H9 (cell line): ENCODE measurements around the gene PNPLA7. TPM values are rescaled to one million over a fixed set of nuclear protein-coding genes. Genes with fewer than 3 reads are reported as not detected.

Experiments used
- DNase-seq: peaks from one replicate; pipeline ENCODE4 v3.0.0-alpha.2; 2017
- H2AFZ ChIP-seq: one replicate; pipeline ENCODE4 v1.6.1; 2013; ENCODE audit warnings: mild to moderate bottlenecking, low read length, control low read depth, moderate library complexity
- H2AK5ac ChIP-seq: 2 replicates; pipeline ENCODE4 v1.6.1; 2013; ENCODE audit warnings: low read length, control low read depth, mixed read lengths; ENCODE audit not compliant: insufficient read length
- H2BK120ac ChIP-seq: one replicate; pipeline ENCODE4 v1.6.1; 2013; ENCODE audit warnings: low read depth, mild to moderate bottlenecking, low read length, control low read depth, inconsistent platforms; ENCODE audit not compliant: poor library complexity, severe bottlenecking
- H2BK12ac ChIP-seq: 2 replicates; pipeline ENCODE4 v1.6.1; 2013; ENCODE audit warnings: low read length, control low read depth, mixed read lengths, low read depth; ENCODE audit not compliant: insufficient read length
- H2BK15ac ChIP-seq: 2 replicates; pipeline ENCODE4 v1.6.1; 2013; ENCODE audit warnings: low read depth, low read length, control low read depth
- H2BK20ac ChIP-seq: one replicate; pipeline ENCODE4 v1.6.1; 2013; ENCODE audit warnings: low read depth, mild to moderate bottlenecking, low read length, control low read depth, inconsistent platforms; ENCODE audit not compliant: poor library complexity, severe bottlenecking
- H2BK5ac ChIP-seq: 2 replicates; pipeline ENCODE4 v1.6.1; 2013; ENCODE audit warnings: low read length, control low read depth, mixed read lengths; ENCODE audit not compliant: insufficient read length
- H3K14ac ChIP-seq: 2 replicates; pipeline ENCODE4 v1.6.1; 2013; ENCODE audit warnings: low read length, control low read depth; ENCODE audit not compliant: insufficient read depth
- H3K18ac ChIP-seq: 2 replicates; pipeline ENCODE4 v1.6.1; 2013; ENCODE audit warnings: low read depth, mild to moderate bottlenecking, mixed read lengths, low read length, control low read depth; ENCODE audit not compliant: insufficient read length
- H3K23ac ChIP-seq: 2 replicates; pipeline ENCODE4 v1.6.1; 2013; ENCODE audit warnings: low read length, control low read depth, mixed read lengths, low read depth; ENCODE audit not compliant: insufficient read length
- H3K23me2 ChIP-seq: 2 replicates; pipeline ENCODE4 v1.6.1; 2013; ENCODE audit warnings: low read depth, mild to moderate bottlenecking, mixed read lengths, low read length, control low read depth; ENCODE audit not compliant: insufficient read length, poor library complexity, severe bottlenecking
- H3K27ac ChIP-seq: 2 replicates; pipeline ENCODE4 v1.5.1; 2013; ENCODE audit warnings: low read length, control low read depth, mixed read lengths, low read depth; ENCODE audit not compliant: insufficient read length
- H3K27me3 ChIP-seq: 2 replicates; pipeline ENCODE4 v1.6.1; 2013; ENCODE audit warnings: low read length, control low read depth, inconsistent platforms; ENCODE audit not compliant: insufficient read depth
- H3K4ac ChIP-seq: 2 replicates; pipeline ENCODE4 v1.6.1; 2013; ENCODE audit warnings: low read depth, mild to moderate bottlenecking, control low read depth, inconsistent platforms, low read length, moderate library complexity
- H3K4me1 ChIP-seq: 2 replicates; pipeline ENCODE4 v1.6.1; 2013; ENCODE audit warnings: low read length, control low read depth, inconsistent platforms; ENCODE audit not compliant: insufficient read depth
- H3K4me2 ChIP-seq: 2 replicates; pipeline ENCODE4 v1.6.1; 2013; ENCODE audit warnings: low read length, control low read depth, mixed read lengths; ENCODE audit not compliant: insufficient read length, insufficient read depth
- H3K56ac ChIP-seq: 2 replicates; pipeline ENCODE4 v1.6.1; 2013; ENCODE audit warnings: low read depth, mild to moderate bottlenecking, mixed read lengths, low read length, control low read depth; ENCODE audit not compliant: insufficient read length
- H3K79me1 ChIP-seq: 2 replicates; pipeline ENCODE4 v1.6.1; 2013; ENCODE audit warnings: low read depth, mild to moderate bottlenecking, moderate library complexity, low read length, control low read depth, inconsistent platforms; ENCODE audit not compliant: insufficient read depth, poor library complexity, severe bottlenecking
- H3K79me2 ChIP-seq: 2 replicates; pipeline ENCODE4 v1.6.1; 2013; ENCODE audit warnings: low read length, control low read depth, inconsistent platforms; ENCODE audit not compliant: insufficient read depth
- H3K9ac ChIP-seq: 2 replicates; pipeline ENCODE4 v1.6.1; 2013; ENCODE audit warnings: low read length, control low read depth, mixed read lengths; ENCODE audit not compliant: insufficient read length; ENCODE audit errors: extremely low read depth
- H3K9me3 ChIP-seq: one replicate; pipeline ENCODE4 v1.6.1; 2013; ENCODE audit warnings: low read depth, low read length, inconsistent platforms; ENCODE audit not compliant: control insufficient read depth
- H3T11ph ChIP-seq: one replicate; pipeline ENCODE4 v1.6.1; 2013; ENCODE audit warnings: mild to moderate bottlenecking, low read length, control low read depth, inconsistent platforms
- H4K20me1 ChIP-seq: one replicate; pipeline ENCODE4 v1.6.1; 2013; ENCODE audit not compliant: control insufficient read depth, insufficient read length, insufficient read depth
- H4K5ac ChIP-seq: 2 replicates; pipeline ENCODE4 v1.6.1; 2013; ENCODE audit warnings: low read depth, mild to moderate bottlenecking, mixed read lengths, low read length, control low read depth; ENCODE audit not compliant: insufficient read length
- H4K8ac ChIP-seq: replicated peaks from 2 replicates; pipeline ENCODE4 v1.6.1; 2013; ENCODE audit warnings: low read length, control low read depth, mixed read lengths, low read depth; ENCODE audit not compliant: insufficient read length
- H4K91ac ChIP-seq: 2 replicates; pipeline ENCODE4 v1.6.1; 2013; ENCODE audit warnings: low read depth, mild to moderate bottlenecking, moderate library complexity, mixed read lengths, low read length, control low read depth; ENCODE audit not compliant: insufficient read length
- H3K27ac Mint-ChIP-seq, 3 experiments: 2 replicates in 2 of 3; 3 replicates in 1 of 3; pipeline ENCODE4 v1.8.0; 2020 to 2021; ENCODE audit warnings: mixed read lengths in 3 of 3, mild to moderate bottlenecking in 1 of 3, moderate library complexity in 1 of 3
- H3K27me3 Mint-ChIP-seq: 2 replicates; pipeline ENCODE4 v1.8.0; 2021; ENCODE audit warnings: low read depth, mild to moderate bottlenecking, moderate library complexity, mixed read lengths
- H3K36me3 Mint-ChIP-seq, 3 experiments: 2 replicates in 2 of 3; 3 replicates in 1 of 3; pipeline ENCODE4 v1.8.0; 2020 to 2021; ENCODE audit warnings: low read depth in 3 of 3, mixed read lengths in 3 of 3; ENCODE audit not compliant: insufficient read depth in 1 of 3
- H3K4me1 Mint-ChIP-seq, 2 experiments: 2 replicates each; pipeline ENCODE4 v1.8.0; 2020; ENCODE audit warnings: mixed read lengths in 2 of 2
- H3K4me3 Mint-ChIP-seq, 2 experiments: 2 replicates in 1 of 2; 3 replicates in 1 of 2; pipeline ENCODE4 v1.8.0; 2020 to 2021; ENCODE audit warnings: mild to moderate bottlenecking in 2 of 2, mixed read lengths in 2 of 2, moderate library complexity in 1 of 2
- H3K9me3 Mint-ChIP-seq, 2 experiments: 2 replicates in 1 of 2; 3 replicates in 1 of 2; pipeline ENCODE4 v1.8.0; 2020; ENCODE audit warnings: mild to moderate bottlenecking in 2 of 2, mixed read lengths in 2 of 2, moderate library complexity in 1 of 2
- CTCF ChIP-seq: fragments of 200-600 bp; sonication (generic); conservative IDR thresholded peaks from 3 replicates; pipeline ENCODE4 v1.8.0; 2021; ENCODE audit warnings: antibody characterized with exemption, mild to moderate bottlenecking
- WGBS: extraction: QIAGEN DNeasy Blood & Tissue Kit; methylation state at CpG from one replicate; pipeline ENCODE4 v1.1.7; 2013; ENCODE audit warnings: missing lambda C conversion rate, low lambda C conversion rate, mixed read lengths; ENCODE audit not compliant: insufficient read length; ENCODE audit errors: extremely low coverage; 5-methylcytosine and 5-hydroxymethylcytosine counted together
- total RNA-seq: library from RNA; stranded (reverse); gene quantifications from 2 replicates; pipeline ENCODE4 v1.2.1, GENCODE V29; 2021

Gene PNPLA7
- total RNA-seq, 1 experiment from 2014 or later = 1.8 TPM

DNA sequence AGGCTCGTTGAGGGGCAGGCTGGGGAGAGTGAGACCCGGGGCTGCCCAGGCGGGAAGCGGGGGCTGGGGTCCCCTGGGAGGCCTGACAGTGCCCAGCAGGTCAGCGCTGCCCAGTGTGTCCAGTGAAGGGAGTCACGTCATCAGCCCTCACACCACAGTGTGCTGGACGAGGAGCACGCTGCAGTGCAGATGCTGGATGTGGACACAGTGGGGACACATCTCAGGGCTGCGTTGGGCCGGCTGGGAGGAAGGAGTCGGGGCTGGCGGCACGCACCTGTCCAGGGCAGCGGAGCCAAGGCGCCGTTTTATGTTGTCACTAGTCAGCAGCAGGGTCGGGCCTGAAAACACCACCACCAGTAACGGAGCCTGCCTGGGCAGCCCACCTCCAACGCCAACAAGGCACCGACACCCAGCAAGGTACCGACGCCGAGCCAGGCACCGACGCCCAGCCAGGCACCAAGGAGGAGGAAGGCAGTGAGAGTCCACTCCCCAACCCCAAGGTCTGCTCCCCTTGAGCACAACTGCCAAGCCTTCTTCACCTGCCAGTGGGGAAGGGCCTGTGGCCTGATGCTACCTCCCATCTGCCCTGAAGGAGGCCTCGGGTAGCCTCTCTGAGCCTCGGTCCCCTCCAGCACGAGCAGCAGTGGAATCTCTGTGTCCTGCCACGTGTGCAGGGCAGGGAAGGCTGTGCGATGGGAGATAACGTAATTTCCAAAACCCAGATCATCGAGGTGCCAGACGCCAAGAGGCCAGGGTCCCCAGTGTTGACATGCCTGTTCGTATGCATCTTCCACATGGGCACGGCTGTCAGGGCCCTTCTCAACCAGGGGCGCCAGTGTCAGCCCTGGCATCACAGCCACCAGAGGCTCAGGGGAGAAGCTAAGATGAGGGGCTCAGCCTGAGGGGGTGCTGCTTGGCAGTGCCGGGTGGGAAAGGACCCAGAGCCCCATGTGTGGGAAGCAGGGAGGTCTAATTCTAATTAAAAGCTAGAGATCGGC lies 69.2 kb downstream of the PNPLA7 start:
- Histone ChIP-seq H3K4me2 (no peak overlapping the region), H3K4me1 (no peaks in the 10 kb centered on the region), H3K14ac (no peak overlapping the region; the same call in 1 of the 2 replicates), H3K23me2 (no peaks in the 10 kb centered on the region), H3K9me3 (no peaks in the 10 kb centered on the region), H3K9ac (no peak overlapping the region), H3K23ac (no peak overlapping the region), H3K4ac (no peak overlapping the region), H2AK5ac (no peak overlapping the region), H3T11ph (no peak overlapping the region), H2BK12ac (no peak overlapping the region), H4K5ac (no peak overlapping the region), H3K79me1 (no peaks in the 10 kb centered on the region), H4K20me1 (no peaks in the 10 kb centered on the region), H4K8ac (no peak overlapping the region), H2BK20ac (no peak overlapping the region), H2BK120ac (no peak overlapping the region), H4K91ac (no peak overlapping the region), H3K27ac (no peak overlapping the region), H2BK15ac (no peak overlapping the region), H3K18ac (no peak overlapping the region), H3K56ac (no peak overlapping the region), H2AFZ (no peak overlapping the region), H2BK5ac (no peak overlapping the region), H3K79me2 (no peaks in the 10 kb centered on the region), H3K27me3 (no peaks in the 10 kb centered on the region)
- H3K36me3 Mint-ChIP-seq = peaks cover 0 to 2% (median 0%) of the 10 kb centered on the region in 3 experiments; a peak in 1 of 7 replicates
- no peak for TF ChIP-seq CTCF
- H3K4me3 Mint-ChIP-seq = no peak overlapping the region
- no CpG with 5 or more reads among the region's 38 CpGs for whole genome bisulfite sequencing
- DNase-seq = peak; percentile 25
- H3K9me3 Mint-ChIP-seq = peaks cover 2% of the 10 kb centered on the region in 2 experiments; a peak in 4 of 5 replicates
- H3K4me1 Mint-ChIP-seq = peaks cover 4 to 5% of the 10 kb centered on the region in 2 experiments; a peak in 3 of 4 replicates
- H3K27me3 Mint-ChIP-seq = peaks cover 8% of the 10 kb centered on the region
- no peak overlapping the region for H3K27ac Mint-ChIP-seq
